Neuronal stem cell (in vitro differentiated cells): Measurements from ENCODE around the gene LRRC70. TPM values are rescaled to one million over a fixed set of nuclear protein-coding genes. Genes with fewer than 3 reads are reported as not detected.

Experiments
- DNase-seq: peaks from one replicate; pipeline ENCODE4 v3.0.0-alpha.2; 2013; ENCODE audit warnings: low spot score
- H2AFZ ChIP-seq: one replicate; pipeline ENCODE4 v1.6.1; 2013; ENCODE audit warnings: mild to moderate bottlenecking, low read length, inconsistent platforms
- H2AK5ac ChIP-seq: 2 replicates; pipeline ENCODE4 v1.6.1; 2013; ENCODE audit warnings: low read depth, mild to moderate bottlenecking, inconsistent platforms, low read length, moderate library complexity, mixed read lengths
- H2BK120ac ChIP-seq: 2 replicates; pipeline ENCODE4 v1.6.1; 2013; ENCODE audit warnings: low read depth, mild to moderate bottlenecking, inconsistent platforms, low read length, moderate library complexity, mixed read lengths
- H2BK12ac ChIP-seq: one replicate; pipeline ENCODE4 v1.6.1; 2013; ENCODE audit warnings: low read length, inconsistent platforms
- H2BK15ac ChIP-seq: 2 replicates; pipeline ENCODE4 v1.6.1; 2013; ENCODE audit warnings: mild to moderate bottlenecking, low read length, inconsistent platforms, mixed read lengths
- H2BK5ac ChIP-seq: one replicate; pipeline ENCODE4 v1.6.1; 2013; ENCODE audit warnings: inconsistent platforms, mild to moderate bottlenecking, low read length, moderate library complexity
- H3K14ac ChIP-seq: one replicate; pipeline ENCODE4 v1.6.1; 2013; ENCODE audit warnings: low read length, inconsistent platforms
- H3K18ac ChIP-seq: 2 replicates; pipeline ENCODE4 v1.6.1; 2013; ENCODE audit warnings: low read length, inconsistent platforms
- H3K23ac ChIP-seq: 2 replicates; pipeline ENCODE4 v1.6.1; 2013; ENCODE audit warnings: low read depth, mild to moderate bottlenecking, mixed read lengths, low read length, inconsistent platforms; ENCODE audit not compliant: poor library complexity
- H3K27ac ChIP-seq: replicated peaks from 3 replicates; pipeline ENCODE4 v1.5.1; 2013; ENCODE audit warnings: low read length, inconsistent platforms
- H3K27me3 ChIP-seq, 3 experiments: 2 replicates each; pipeline ENCODE4 v1.6.1; 2013; ENCODE audit warnings: low read length in 3 of 3, mild to moderate bottlenecking in 2 of 3, inconsistent platforms in 1 of 3, low read depth in 1 of 3, mixed read lengths in 1 of 3, moderate library complexity in 1 of 3; ENCODE audit not compliant: control insufficient read depth in 3 of 3, insufficient read depth in 3 of 3
- H3K36me3 ChIP-seq, 2 donors: replicated peaks in 1 of 2; 2 replicates each; pipeline ENCODE4 v1.6.1; 2013; ENCODE audit warnings: low read length in 2 of 2; ENCODE audit not compliant: control insufficient read depth in 2 of 2, insufficient read depth in 2 of 2
- H3K4ac ChIP-seq: 2 replicates; pipeline ENCODE4 v1.6.1; 2013; ENCODE audit warnings: inconsistent platforms, mild to moderate bottlenecking, low read length, moderate library complexity
- H3K4me1 ChIP-seq, 2 donors: 1 replicate in 1 of 2; 2 replicates in 1 of 2; pipeline ENCODE4 v1.6.1; 2013; ENCODE audit warnings: low read length in 2 of 2, low read depth in 1 of 2; ENCODE audit not compliant: control insufficient read depth in 2 of 2, insufficient read depth in 1 of 2
- H3K4me2 ChIP-seq: one replicate; pipeline ENCODE4 v1.6.1; 2013; ENCODE audit warnings: mild to moderate bottlenecking, low read length, inconsistent platforms; ENCODE audit not compliant: insufficient read depth, poor library complexity, severe bottlenecking
- H3K4me3 ChIP-seq, 2 donors: 2 replicates each; pipeline ENCODE4 v1.5.1; 2013; ENCODE audit warnings: low read length in 2 of 2, mild to moderate bottlenecking in 2 of 2, inconsistent platforms in 1 of 2, moderate library complexity in 1 of 2
- H3K79me1 ChIP-seq: one replicate; pipeline ENCODE4 v1.6.1; 2013; ENCODE audit warnings: low read depth, mild to moderate bottlenecking, inconsistent platforms, low read length, moderate library complexity
- H3K9ac ChIP-seq: one replicate; pipeline ENCODE4 v1.6.1; 2013; ENCODE audit warnings: mild to moderate bottlenecking, low read depth, low read length, inconsistent platforms; ENCODE audit not compliant: poor library complexity
- H3K9me3 ChIP-seq, 2 donors: replicated peaks in 1 of 2; 2 replicates each; pipeline versions ENCODE3 to v1.6.1; 2013; ENCODE audit warnings: low read length in 2 of 2, mild to moderate bottlenecking in 2 of 2, inconsistent platforms in 1 of 2, low read depth in 1 of 2, mixed read lengths in 1 of 2, moderate library complexity in 1 of 2; ENCODE audit not compliant: control insufficient read depth in 2 of 2, insufficient read depth in 1 of 2
- H4K8ac ChIP-seq: one replicate; pipeline ENCODE4 v1.6.1; 2013; ENCODE audit warnings: low read depth, mild to moderate bottlenecking, inconsistent platforms, low read length, moderate library complexity
- H4K91ac ChIP-seq: one replicate; pipeline ENCODE4 v1.6.1; 2013; ENCODE audit warnings: low read length, low read depth, mild to moderate bottlenecking, inconsistent platforms; ENCODE audit not compliant: poor library complexity
- WGBS, 2 donors: extraction: QIAGEN DNeasy Blood & Tissue Kit; methylation state at CpG; one replicate each; pipeline ENCODE4 v1.1.7; 2013; ENCODE audit warnings: missing lambda C conversion rate in 2 of 2, mixed read lengths in 1 of 2; ENCODE audit not compliant: insufficient read length in 2 of 2, insufficient replicate concordance in 1 of 2; ENCODE audit errors: extremely low coverage in 2 of 2; 5-methylcytosine and 5-hydroxymethylcytosine counted together
- polyA plus RNA-seq, 2 experiments: library from polyadenylated mRNA; stranded (reverse); fragments of 200-250 nt; gene quantifications; one replicate each; pipeline ENCODE4 v1.2.3, GENCODE V29; 2013

LRRC70 gene
- 0.63 TPM for polyA plus RNA-seq (2013, experiment 1 of 2)
- 0.17 TPM for polyA plus RNA-seq (2013, experiment 2 of 2)

- no peak within 1 kb of the TSS for H2BK12ac ChIP-seq
- no peak within 1 kb of the TSS for H3K18ac ChIP-seq
- H3K27me3 ChIP-seq = no peaks in the 10 kb centered on the region
- no peak within 1 kb of the TSS for H2BK5ac ChIP-seq
- no peak within 1 kb of the TSS for H3K4me2 ChIP-seq
- peaks cover 0 to 7% of the 10 kb centered on the region in 2 donors for H3K4me1 ChIP-seq
- H2BK15ac ChIP-seq = no peak within 1 kb of the TSS
- H3K27ac ChIP-seq = no peak within 1 kb of the TSS
- no peak within 1 kb of the TSS for H4K8ac ChIP-seq
- no peak within 1 kb of the TSS for H3K14ac ChIP-seq
- no peaks in the 10 kb centered on the region for H3K9me3 ChIP-seq
- H3K23ac ChIP-seq = no peak within 1 kb of the TSS
- H4K91ac ChIP-seq = no peak within 1 kb of the TSS
- peaks cover 0 to 9% of the 10 kb centered on the region in 2 donors for H3K36me3 ChIP-seq
- no peak within 1 kb of the TSS for H2BK120ac ChIP-seq
- H3K4ac ChIP-seq = no peak within 1 kb of the TSS
- no CpG with 5 or more reads among the region's 4 CpGs for WGBS, 2 donors
- H3K4me3 ChIP-seq = no peak within 1 kb of the TSS
- no peak within 1 kb of the TSS for H2AK5ac ChIP-seq
- H2AFZ ChIP-seq = no peak within 1 kb of the TSS
- DNase-seq = no peak
- no peak within 1 kb of the TSS for H3K9ac ChIP-seq
- H3K79me1 ChIP-seq = no peaks in the 10 kb centered on the region
These were observed at the start of gene LRRC70 for GRCh38 chr5:62578540-62578939. Gene LRRC70 (plus strand): TSS chr5:62578819. CDS start chr5:62579439, 620 bp downstream.

- no peak overlapping the region for H2BK15ac ChIP-seq
- H3K79me1 ChIP-seq = no peaks in the 10 kb centered on the region
- DNase-seq = no peak
- peaks cover 2 to 39% of the 10 kb centered on the region in 2 donors for H3K36me3 ChIP-seq
- no peak overlapping the region for H4K8ac ChIP-seq
- H3K4me3 ChIP-seq = no peak overlapping the region
- H3K18ac ChIP-seq = no peak overlapping the region
- no peak overlapping the region for H2BK12ac ChIP-seq
- no peaks in the 10 kb centered on the region for H3K4me1 ChIP-seq
- H3K27ac ChIP-seq = no peak overlapping the region
- no peak overlapping the region for H3K4ac ChIP-seq
- H2BK5ac ChIP-seq = no peak overlapping the region
- H3K9ac ChIP-seq = no peak overlapping the region
- no peak overlapping the region for H2AFZ ChIP-seq
- no CpG with 5 or more reads among the region's 2 CpGs for WGBS, 2 donors
- no peak overlapping the region for H4K91ac ChIP-seq
- no peak overlapping the region for H3K4me2 ChIP-seq
- no peak overlapping the region for H2AK5ac ChIP-seq
- no peaks in the 10 kb centered on the region for H3K9me3 ChIP-seq
- H2BK120ac ChIP-seq = no peak overlapping the region
- H3K23ac ChIP-seq = no peak overlapping the region
- no peak overlapping the region for H3K14ac ChIP-seq
- no peaks in the 10 kb centered on the region for H3K27me3 ChIP-seq
These were observed 45.0 kb upstream of the LRRC70 start for GRCh38 chr5:62533597-62533996.

- Histone ChIP-seq H4K91ac (no peak overlapping the region), H3K23ac (no peak overlapping the region), H3K4me2 (no peak overlapping the region), H3K79me1 (no peaks in the 10 kb centered on the region), H3K18ac (no peak overlapping the region), H4K8ac (no peak overlapping the region), H3K27me3 (no peaks in the 10 kb centered on the region), H3K14ac (no peak overlapping the region), H3K4me3 (no peak overlapping the region), H2AK5ac (no peak overlapping the region), H2BK15ac (no peak overlapping the region), H2BK120ac (no peak overlapping the region), H3K27ac (no peak overlapping the region), H2BK12ac (no peak overlapping the region), H3K36me3 (peaks cover 2 to 47% of the 10 kb centered on the region in 2 donors), H2AFZ (no peak overlapping the region), H3K4me1 (no peaks in the 10 kb centered on the region), H2BK5ac (no peak overlapping the region), H3K4ac (no peak overlapping the region), H3K9me3 (no peaks in the 10 kb centered on the region), H3K9ac (no peak overlapping the region)
- DNase-seq = no peak
- no CpG with 5 or more reads among the region's 4 CpGs for WGBS, 2 donors
These were observed 44.0 kb upstream of the LRRC70 start for GRCh38 chr5:62534461-62535236.

- Histone ChIP-seq H2BK120ac (no peak overlapping the region), H4K8ac (no peak overlapping the region), H3K9me3 (no peaks in the 10 kb centered on the region), H3K4me3 (no peak overlapping the region), H2BK15ac (no peak overlapping the region), H3K79me1 (no peaks in the 10 kb centered on the region), H3K36me3 (peaks cover 0 to 47% of the 10 kb centered on the region in 2 donors), H3K14ac (no peak overlapping the region), H3K4me1 (no peaks in the 10 kb centered on the region), H2BK12ac (no peak overlapping the region), H3K4ac (no peak overlapping the region), H3K9ac (no peak overlapping the region), H3K27me3 (no peaks in the 10 kb centered on the region), H3K4me2 (no peak overlapping the region), H2AK5ac (no peak overlapping the region), H3K27ac (no peak overlapping the region), H2BK5ac (no peak overlapping the region), H2AFZ (no peak overlapping the region), H3K23ac (no peak overlapping the region), H4K91ac (no peak overlapping the region), H3K18ac (no peak overlapping the region)
- WGBS, 2 donors = no CpG with 5 or more reads among the region's 2 CpGs
- DNase-seq = no peak
These were observed 42.4 kb upstream of the LRRC70 start for GRCh38 chr5:62536232-62536631.
